HepG2 (cell line): ENCODE results near the gene DUSP7. TPM values are rescaled to one million over a fixed set of nuclear protein-coding genes. Genes with fewer than 3 reads are reported as not detected.

Source experiments
- AFF4 ChIP-seq: sonication (generic); formaldehyde crosslinking; IDR thresholded peaks from 2 replicates; pipeline ENCODE4 v1.4.0; 2020; ENCODE audit warnings: missing genetic modification reagents
- BCL6 ChIP-seq: IDR thresholded peaks from 2 replicates; pipeline ENCODE4 v1.6.1; 2016; ENCODE audit warnings: missing genetic modification reagents, missing compliant biosample characterization
- FOXK1 ChIP-seq: sonication (generic); formaldehyde crosslinking; IDR thresholded peaks from 2 replicates; pipeline ENCODE4 v1.4.0; 2020; ENCODE audit warnings: low read depth, missing genetic modification reagents, borderline replicate concordance
- FOXO1 ChIP-seq: sonication (generic); formaldehyde crosslinking; IDR thresholded peaks from 2 replicates; pipeline ENCODE4 v1.4.0; 2020; ENCODE audit warnings: missing genetic modification reagents
- HMG20B ChIP-seq: conservative IDR thresholded peaks from 2 replicates; pipeline ENCODE4 v1.6.1; 2016; ENCODE audit warnings: missing genetic modification reagents, missing compliant biosample characterization
- HOXA5 ChIP-seq: sonication (generic); formaldehyde crosslinking; IDR thresholded peaks from 2 replicates; pipeline ENCODE4 v1.4.0; 2020; ENCODE audit warnings: missing genetic modification reagents
- MEF2D ChIP-seq: sonication (generic); formaldehyde crosslinking; IDR thresholded peaks from 2 replicates; pipeline ENCODE4 v1.5.1; 2020; ENCODE audit warnings: mild to moderate bottlenecking, missing genetic modification reagents
- MXI1 ChIP-seq: IDR thresholded peaks from 3 replicates; pipeline ENCODE4 v1.6.1; 2012; ENCODE audit warnings: low read depth, low read length, inconsistent platforms, borderline replicate concordance
- PHF20 ChIP-seq: sonication (generic); formaldehyde crosslinking; IDR thresholded peaks from 2 replicates; pipeline ENCODE4 v1.5.0; 2020; ENCODE audit warnings: mild to moderate bottlenecking, missing genetic modification reagents
- POLR2A ChIP-seq, 2 experiments: IDR thresholded peaks; 2 replicates each; pipeline ENCODE4 v1.6.1; 2011; ENCODE audit warnings: low read depth in 2 of 2, low read length in 2 of 2, mild to moderate bottlenecking in 1 of 2, moderate library complexity in 1 of 2; ENCODE audit not compliant: insufficient read depth in 1 of 2
- REPIN1 ChIP-seq: sonication (generic); formaldehyde crosslinking; IDR thresholded peaks from 2 replicates; pipeline ENCODE4 v1.8.0; 2022; ENCODE audit warnings: missing genetic modification reagents, low read depth, mild to moderate bottlenecking, borderline replicate concordance
- SMYD3 ChIP-seq: sonication (generic); formaldehyde crosslinking; IDR thresholded peaks from 2 replicates; pipeline ENCODE4 v1.8.1; 2023; ENCODE audit warnings: mild to moderate bottlenecking, missing genetic modification reagents
- TOPORS ChIP-seq: sonication (generic); formaldehyde crosslinking; IDR thresholded peaks from 2 replicates; pipeline ENCODE4 v1.8.0; 2023; ENCODE audit warnings: mild to moderate bottlenecking, missing genetic modification reagents
- ZBTB21 ChIP-seq: sonication (generic); formaldehyde crosslinking; IDR thresholded peaks from 2 replicates; pipeline ENCODE4 v1.4.0; 2020; ENCODE audit warnings: missing genetic modification reagents
- ZBTB37 ChIP-seq: sonication (generic); formaldehyde crosslinking; IDR thresholded peaks from 2 replicates; pipeline ENCODE4 v1.4.0; 2020; ENCODE audit warnings: mild to moderate bottlenecking, missing genetic modification reagents
- ZBTB42 ChIP-seq: sonication (generic); formaldehyde crosslinking; IDR thresholded peaks from 2 replicates; pipeline ENCODE4 v1.5.0; 2020; ENCODE audit warnings: mild to moderate bottlenecking, missing genetic modification reagents
- ZNF329 ChIP-seq: sonication (generic); formaldehyde crosslinking; IDR thresholded peaks from 2 replicates; pipeline ENCODE4 v1.9.0; 2021; ENCODE audit warnings: low read depth, mild to moderate bottlenecking, missing genetic modification reagents
- ZNF607 ChIP-seq: sonication (generic); formaldehyde crosslinking; IDR thresholded peaks from 2 replicates; pipeline ENCODE4 v1.5.1; 2020; ENCODE audit warnings: missing genetic modification reagents, mild to moderate bottlenecking, borderline replicate concordance
- polyA plus RNA-seq, 8 experiments: library from polyadenylated mRNA; depleted of rRNA in 3 of 8; stranded (reverse) in 7 of 8; unstranded in 1 of 8; fragments of >200 nt; fragmentation: Illumina TruSeq in 4 of 8; extraction: Trizol in 4 of 8; gene quantifications; 2 replicates each; pipeline versions ENCODE4 v1.2.1 to v1.2.3, GENCODE V29; 2011 to 2016; ENCODE audit warnings: low read depth in 4 of 8, missing spikeins in 1 of 8, mixed read lengths in 1 of 8; ENCODE audit not compliant: insufficient read depth in 1 of 8
- total RNA-seq, 5 experiments: library from RNA; depleted of rRNA; stranded (reverse); fragments of >200 nt; fragmentation: Illumina TruSeq; extraction: Trizol; gene quantifications; 2 replicates each; pipeline ENCODE4 v1.2.3, GENCODE V29; 2016; ENCODE audit warnings: low read depth in 1 of 5
- TF ChIP-seq, protein P1 (sequence below): sonication (generic); formaldehyde crosslinking; IDR thresholded peaks from 2 replicates; pipeline ENCODE4 v1.4.0; 2020; ENCODE audit warnings: mild to moderate bottlenecking, missing genetic modification reagents
- TF ChIP-seq, protein P2 (sequence below): sonication (generic); formaldehyde crosslinking; IDR thresholded peaks from 2 replicates; pipeline ENCODE4 v1.5.1; 2020; ENCODE audit warnings: mild to moderate bottlenecking, missing genetic modification reagents, moderate library complexity

DUSP7 gene
- total and polyA plus RNA-seq, 2 of the 13 experiments (the other 11 are each of a cell fraction or from before 2014, with no cell fraction given), result 6.6 to 8.8 TPM

- TF ChIP-seq MXI1 (peak; percentile 86; the same call in 1 of the 3 replicates), ZNF329 (no peak), BCL6 (CRISPR knock-in tag) (no peak), FOXO1 (CRISPR knock-in tag) (no peak; the same call in 1 of the 2 replicates), REPIN1 (no peak; the same call in none of the 2 replicates), MEF2D (peak; percentile 23; the same call in 1 of the 2 replicates), ZBTB37 (CRISPR knock-in tag) (no peak), PHF20 (CRISPR knock-in tag) (peak; percentile 52), ZNF607 (CRISPR knock-in tag) (no peak), HOXA5 (CRISPR knock-in tag) (peak; percentile 67; the same call in 1 of the 2 replicates), ZBTB21 (no peak), AFF4 (CRISPR knock-in tag) (no peak), POLR2A (IDR thresholded peaks at IDR 0.05; ENCODE audit: insufficient read depth in 1 of 2, low read depth in 2 of 2, low read length in 2 of 2) (no peak), TOPORS (CRISPR knock-in tag) (no peak), ZBTB42 (CRISPR knock-in tag) (no peak), HMG20B (CRISPR knock-in tag) (no peak), FOXK1 (CRISPR knock-in tag) (no peak; the same call in 1 of the 2 replicates), SMYD3 (CRISPR knock-in tag) (no peak)
- TF ChIP-seq, protein P1, sequence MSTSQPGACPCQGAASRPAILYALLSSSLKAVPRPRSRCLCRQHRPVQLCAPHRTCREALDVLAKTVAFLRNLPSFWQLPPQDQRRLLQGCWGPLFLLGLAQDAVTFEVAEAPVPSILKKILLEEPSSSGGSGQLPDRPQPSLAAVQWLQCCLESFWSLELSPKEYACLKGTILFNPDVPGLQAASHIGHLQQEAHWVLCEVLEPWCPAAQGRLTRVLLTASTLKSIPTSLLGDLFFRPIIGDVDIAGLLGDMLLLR (CRISPR knock-in tag), result peak; percentile 28; the same call in 1 of the 2 replicates
- TF ChIP-seq, protein P2, sequence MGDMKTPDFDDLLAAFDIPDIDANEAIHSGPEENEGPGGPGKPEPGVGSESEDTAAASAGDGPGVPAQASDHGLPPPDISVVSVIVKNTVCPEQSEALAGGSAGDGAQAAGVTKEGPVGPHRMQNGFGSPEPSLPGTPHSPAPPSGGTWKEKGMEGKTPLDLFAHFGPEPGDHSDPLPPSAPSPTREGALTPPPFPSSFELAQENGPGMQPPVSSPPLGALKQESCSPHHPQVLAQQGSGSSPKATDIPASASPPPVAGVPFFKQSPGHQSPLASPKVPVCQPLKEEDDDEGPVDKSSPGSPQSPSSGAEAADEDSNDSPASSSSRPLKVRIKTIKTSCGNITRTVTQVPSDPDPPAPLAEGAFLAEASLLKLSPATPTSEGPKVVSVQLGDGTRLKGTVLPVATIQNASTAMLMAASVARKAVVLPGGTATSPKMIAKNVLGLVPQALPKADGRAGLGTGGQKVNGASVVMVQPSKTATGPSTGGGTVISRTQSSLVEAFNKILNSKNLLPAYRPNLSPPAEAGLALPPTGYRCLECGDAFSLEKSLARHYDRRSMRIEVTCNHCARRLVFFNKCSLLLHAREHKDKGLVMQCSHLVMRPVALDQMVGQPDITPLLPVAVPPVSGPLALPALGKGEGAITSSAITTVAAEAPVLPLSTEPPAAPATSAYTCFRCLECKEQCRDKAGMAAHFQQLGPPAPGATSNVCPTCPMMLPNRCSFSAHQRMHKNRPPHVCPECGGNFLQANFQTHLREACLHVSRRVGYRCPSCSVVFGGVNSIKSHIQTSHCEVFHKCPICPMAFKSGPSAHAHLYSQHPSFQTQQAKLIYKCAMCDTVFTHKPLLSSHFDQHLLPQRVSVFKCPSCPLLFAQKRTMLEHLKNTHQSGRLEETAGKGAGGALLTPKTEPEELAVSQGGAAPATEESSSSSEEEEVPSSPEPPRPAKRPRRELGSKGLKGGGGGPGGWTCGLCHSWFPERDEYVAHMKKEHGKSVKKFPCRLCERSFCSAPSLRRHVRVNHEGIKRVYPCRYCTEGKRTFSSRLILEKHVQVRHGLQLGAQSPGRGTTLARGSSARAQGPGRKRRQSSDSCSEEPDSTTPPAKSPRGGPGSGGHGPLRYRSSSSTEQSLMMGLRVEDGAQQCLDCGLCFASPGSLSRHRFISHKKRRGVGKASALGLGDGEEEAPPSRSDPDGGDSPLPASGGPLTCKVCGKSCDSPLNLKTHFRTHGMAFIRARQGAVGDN (CRISPR knock-in tag), result peak; percentile 77
Measured at GRCh38 chr3:52056968-52057811, 819 bp upstream of the DUSP7 start (continued).
